Ovary (tissue), 9 donors: ENCODE results near the gene CEBPE. TPM values are rescaled to one million over a fixed set of nuclear protein-coding genes. Genes with fewer than 3 reads are reported as not detected.

Experiments
- DNase-seq, 5 donors: peaks; one replicate each; pipeline ENCODE4 v3.0.0-alpha.2; 2019 to 2020
- H3K27ac ChIP-seq, 2 donors: fragments of 200-600 bp; one replicate each; pipeline versions ENCODE4 v1.5.1 to v1.8.0; 2019 to 2022
- H3K27me3 ChIP-seq: fragments of 200-600 bp; one replicate; pipeline ENCODE4 v1.8.0; 2022
- H3K36me3 ChIP-seq: fragments of 200-600 bp; sonication (generic); one replicate; pipeline ENCODE4 v1.5.1; 2019
- H3K4me1 ChIP-seq: one replicate; pipeline ENCODE4 v1.8.1; 2013; ENCODE audit warnings: mild to moderate bottlenecking, moderate library complexity; ENCODE audit not compliant: insufficient read depth
- H3K4me3 ChIP-seq: fragments of 200-600 bp; sonication (generic); one replicate; pipeline ENCODE4 v1.5.1; 2017
- H3K9me3 ChIP-seq, 2 donors: fragments of 200-600 bp in 1 of 2; sonication (generic) in 1 of 2; one replicate each; pipeline versions ENCODE4 v1.5.1 to v1.8.1; 2013 to 2019; ENCODE audit warnings: mild to moderate bottlenecking in 1 of 2, moderate library complexity in 1 of 2
- EP300 ChIP-seq: sonication (generic); formaldehyde crosslinking; IDR thresholded peaks from one replicate; pipeline ENCODE4 v1.6.1; 2017; ENCODE audit warnings: antibody characterized with exemption
- POLR2A ChIP-seq: fragments of 450-650 bp; IDR thresholded peaks from one replicate; pipeline ENCODE4 v1.6.1; 2017; ENCODE audit warnings: antibody characterized with exemption, mild to moderate bottlenecking, moderate library complexity
- WGBS, 3 donors: extraction: QIAGEN DNeasy Blood & Tissue Kit in 1 of 3; methylation state at CpG; one replicate each; pipeline versions ENCODE4 v1.1.5 to v1.1.7; 2013 to 2017; 5-methylcytosine and 5-hydroxymethylcytosine counted together
- intact Hi-C, 4 donors: fragments of 100-400 bp; cut with DNase I; formaldehyde crosslinking; loops; one replicate each; pipeline versions ENCODE4 v1.11.0 to v1.15.1; 2022 to 2023
- polyA plus RNA-seq, 2 donors: library from polyadenylated mRNA; stranded (reverse); fragments of 200-250 nt in 1 of 2; fragments of 350-450 nt in 1 of 2; fragmentation: Illumina TruSeq in 1 of 2; extraction: RNeasy Lipid Tissue Mini Kit (QIAGEN cat#74804) in 1 of 2; gene quantifications; one replicate each; pipeline ENCODE4 v1.2.3, GENCODE V29; 2013 to 2014
- total RNA-seq, 7 donors: library from RNA; depleted of rRNA in 2 of 7; stranded (reverse); fragments of >200 nt in 2 of 7; fragmentation: NEBNext Ultra II Directional in 3 of 7; extraction: Animal tissue kit (Norgen Biotek cat#: 25700) in 3 of 7; gene quantifications; one replicate each; pipeline versions ENCODE4 v1.1.0 to v1.2.4, GENCODE V29; 2016 to 2023
- TF ChIP-seq, protein P1 (sequence below), 3 donors: fragments of 450-650 bp in 2 of 3; fragments of 200-600 bp in 1 of 3; IDR thresholded peaks; one replicate each; pipeline versions ENCODE4 v1.5.1 to v1.8.0; 2016 to 2022; ENCODE audit warnings: antibody characterized with exemption in 3 of 3, mild to moderate bottlenecking in 1 of 3
- donor health status: DM: no; HTN: no; CAD: no; lungs with moderate emphysema.
- donor health status: DM: no; HTN: no; CAD: no.
- donor health status: Bipolar disorder and iron deficiency.
- donor health status: DM: yes; HTN: yes; CAD: no.
- donor health status: DM: no; HTN: no; CAD: no.
- donor health status: DM: yes; HTN: yes; CAD: no.

The CEBPE gene
- total and polyA plus RNA-seq, 9 donors, result 0.04 TPM; not detected in 8

DNA sequence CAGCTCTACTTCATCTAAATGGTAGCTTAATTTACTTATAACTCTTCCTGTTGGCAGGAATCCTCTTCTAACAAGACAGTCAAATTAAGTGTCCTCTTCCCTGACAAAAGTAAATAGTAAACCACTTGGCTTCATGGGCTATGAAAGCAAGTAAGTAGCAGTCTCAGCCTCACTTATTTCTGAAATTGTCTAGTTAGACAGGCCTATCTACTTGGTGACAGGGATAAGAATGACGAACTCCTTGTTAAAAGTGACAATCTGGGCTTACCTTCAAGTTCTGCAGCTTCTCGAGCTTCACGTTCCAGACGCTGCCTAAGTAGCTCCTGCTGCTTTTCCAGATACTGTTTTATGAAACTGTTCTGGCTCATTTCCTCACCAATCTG is 28.8 kb downstream of the CEBPE start:
- Histone ChIP-seq H3K36me3 (no peaks in the 10 kb centered on the region), H3K27me3 (no peaks in the 10 kb centered on the region), H3K4me3 (no peak overlapping the region), H3K4me1 (peaks cover 3% of the 10 kb centered on the region), H3K27ac (no peak overlapping the region), H3K9me3 (no peaks in the 10 kb centered on the region)
- TF ChIP-seq, protein P1, sequence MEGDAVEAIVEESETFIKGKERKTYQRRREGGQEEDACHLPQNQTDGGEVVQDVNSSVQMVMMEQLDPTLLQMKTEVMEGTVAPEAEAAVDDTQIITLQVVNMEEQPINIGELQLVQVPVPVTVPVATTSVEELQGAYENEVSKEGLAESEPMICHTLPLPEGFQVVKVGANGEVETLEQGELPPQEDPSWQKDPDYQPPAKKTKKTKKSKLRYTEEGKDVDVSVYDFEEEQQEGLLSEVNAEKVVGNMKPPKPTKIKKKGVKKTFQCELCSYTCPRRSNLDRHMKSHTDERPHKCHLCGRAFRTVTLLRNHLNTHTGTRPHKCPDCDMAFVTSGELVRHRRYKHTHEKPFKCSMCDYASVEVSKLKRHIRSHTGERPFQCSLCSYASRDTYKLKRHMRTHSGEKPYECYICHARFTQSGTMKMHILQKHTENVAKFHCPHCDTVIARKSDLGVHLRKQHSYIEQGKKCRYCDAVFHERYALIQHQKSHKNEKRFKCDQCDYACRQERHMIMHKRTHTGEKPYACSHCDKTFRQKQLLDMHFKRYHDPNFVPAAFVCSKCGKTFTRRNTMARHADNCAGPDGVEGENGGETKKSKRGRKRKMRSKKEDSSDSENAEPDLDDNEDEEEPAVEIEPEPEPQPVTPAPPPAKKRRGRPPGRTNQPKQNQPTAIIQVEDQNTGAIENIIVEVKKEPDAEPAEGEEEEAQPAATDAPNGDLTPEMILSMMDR (IDR thresholded peaks at IDR 0.05), result no peak
- no peak for TF ChIP-seq EP300
- no peak for TF ChIP-seq POLR2A
- no peak for DNase-seq
- WGBS, 3 donors, result 41 to 53% (median 51%) methylated on average over 4 of the region's 4 CpGs
- intact Hi-C loops, result no loop called here

DNA sequence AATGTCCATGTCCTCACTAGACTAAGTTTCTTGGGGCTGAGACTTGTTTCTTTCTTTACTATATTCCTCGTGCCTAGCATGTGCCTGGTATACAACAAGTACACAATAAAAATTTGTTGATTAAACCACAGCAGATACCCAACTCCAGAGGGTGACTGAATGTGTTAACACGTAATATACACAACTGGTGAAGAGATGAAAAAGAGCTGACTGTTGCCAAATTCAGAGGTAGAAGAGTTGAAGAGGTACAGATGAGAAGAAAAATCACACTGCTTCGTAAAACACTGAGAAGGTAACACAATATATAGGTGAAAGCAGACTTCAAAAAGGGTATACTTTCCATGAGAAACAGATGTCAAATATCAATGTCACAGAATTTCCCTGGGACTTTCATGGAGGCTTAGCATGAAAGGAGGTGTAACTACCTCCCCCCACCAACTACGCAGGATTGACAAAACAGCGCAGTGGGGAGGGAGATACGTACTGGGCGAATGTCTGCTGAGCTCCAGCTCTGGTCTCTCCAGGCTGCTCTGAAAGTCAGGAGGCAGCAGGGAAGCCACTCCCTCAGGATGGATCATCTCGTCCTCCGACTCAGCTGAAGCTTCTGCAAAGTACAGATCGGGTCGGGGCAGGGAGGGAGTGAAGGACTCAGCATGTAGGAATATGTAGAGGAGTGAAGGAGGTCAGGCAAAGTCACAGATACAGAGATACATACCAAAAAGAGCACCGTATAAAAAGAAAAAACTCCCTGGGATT is 29.4 kb downstream of the CEBPE start:
- WGBS, 3 donors, result 70 to 74% (median 72%) methylated on average over 12 of the region's 12 CpGs
- peaks cover 3% of the 10 kb centered on the region for H3K4me1 ChIP-seq
- H3K9me3 ChIP-seq, result no peaks in the 10 kb centered on the region
- intact Hi-C loops, result no loop called here
- no peaks in the 10 kb centered on the region for H3K27me3 ChIP-seq
- no peak overlapping the region for H3K27ac ChIP-seq
- no peak overlapping the region for H3K4me3 ChIP-seq
- H3K36me3 ChIP-seq, result no peaks in the 10 kb centered on the region
- TF ChIP-seq, protein P1 (IDR thresholded peaks at IDR 0.05), result no peak
- no peak for TF ChIP-seq POLR2A
- no peak for TF ChIP-seq EP300
- no peak for DNase-seq

DNA sequence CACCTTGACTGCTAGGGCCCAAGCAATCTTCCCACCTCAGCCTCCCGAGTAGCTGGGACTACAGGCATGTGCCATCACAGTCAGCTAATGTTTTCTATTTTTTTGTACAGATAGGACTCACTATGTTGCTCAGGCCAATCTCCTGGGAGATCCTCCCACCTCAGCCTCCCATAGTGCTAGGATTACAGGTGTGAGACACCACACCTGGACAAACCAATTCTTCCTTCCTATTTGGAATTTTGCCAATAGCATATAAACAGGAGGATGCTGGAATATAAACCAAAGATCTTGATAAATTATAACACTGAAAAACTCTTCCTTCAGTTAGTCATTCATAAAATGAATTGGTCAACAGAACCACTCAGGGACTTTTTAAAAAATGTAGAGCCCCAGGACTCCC is 32.5 kb downstream of the CEBPE start:
- DNase-seq, result no peak
- WGBS, 3 donors, result 80 to 96% (median 95%) methylated on average over 1 of the region's 1 CpG
- Histone ChIP-seq H3K36me3 (no peaks in the 10 kb centered on the region), H3K27ac (no peak overlapping the region), H3K4me1 (no peaks in the 10 kb centered on the region), H3K27me3 (no peaks in the 10 kb centered on the region), H3K9me3 (no peaks in the 10 kb centered on the region), H3K4me3 (no peak overlapping the region)
- TF ChIP-seq, protein P1 (IDR thresholded peaks at IDR 0.05), result no peak
- TF ChIP-seq EP300 (no peak), POLR2A (no peak)
- intact Hi-C loops, result no loop called here

DNA sequence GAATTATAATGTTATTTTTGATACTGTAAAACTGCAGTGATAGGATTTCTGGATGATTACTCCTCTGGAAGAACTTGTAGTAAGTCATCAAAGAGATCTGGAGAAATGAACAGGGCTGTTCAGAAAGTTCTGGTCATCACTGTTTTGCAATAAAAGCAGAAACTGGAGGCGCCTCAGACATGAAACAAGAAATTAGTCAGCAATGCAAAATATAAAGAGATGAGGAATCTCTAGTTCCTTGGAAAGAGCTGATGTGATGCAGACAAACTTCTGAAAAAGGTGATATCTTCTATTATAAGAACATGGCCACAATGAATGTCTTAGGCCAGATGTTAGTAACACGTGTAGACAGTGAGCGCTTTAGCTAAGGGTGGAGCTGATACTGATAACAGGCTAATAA is 33.6 kb downstream of the CEBPE start:
- no peak for DNase-seq
- Histone ChIP-seq H3K9me3 (no peaks in the 10 kb centered on the region), H3K36me3 (no peaks in the 10 kb centered on the region), H3K27me3 (no peaks in the 10 kb centered on the region), H3K4me1 (no peaks in the 10 kb centered on the region), H3K27ac (no peak overlapping the region), H3K4me3 (no peak overlapping the region)
- intact Hi-C loops, result no loop called here
- TF ChIP-seq, protein P1 (IDR thresholded peaks at IDR 0.05), result no peak
- TF ChIP-seq POLR2A (no peak), EP300 (no peak)
- 53 to 61% (median 57%) methylated on average over 3 of the region's 3 CpGs for whole genome bisulfite sequencing, 3 donors
